ENCODE data around the gene RERG.

RERG gene

DNA sequence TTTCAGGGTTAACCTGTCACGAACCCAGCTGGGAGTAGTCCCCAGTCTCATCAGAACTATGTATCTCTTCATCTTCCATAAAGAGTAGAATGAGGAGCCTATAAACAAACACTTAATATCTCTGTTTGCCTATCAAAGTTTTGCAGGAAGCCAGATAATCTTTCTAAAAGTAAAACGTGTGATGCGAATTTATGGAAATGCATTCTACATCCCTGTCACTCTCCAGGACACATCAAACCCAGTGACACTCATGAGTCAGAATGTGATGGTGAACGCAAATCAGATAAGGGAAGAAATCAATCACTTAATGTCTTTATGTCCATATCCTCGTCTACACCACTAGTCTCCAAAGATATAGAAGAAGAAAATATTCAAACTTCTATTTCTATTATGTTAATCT is 37.4 kb downstream of the RERG start:
- no peak for DNase-seq

GRCh38 chr12:15181017-15181683 is 40.1 kb downstream of the RERG start:
- DNase-seq = no peak

DNA sequence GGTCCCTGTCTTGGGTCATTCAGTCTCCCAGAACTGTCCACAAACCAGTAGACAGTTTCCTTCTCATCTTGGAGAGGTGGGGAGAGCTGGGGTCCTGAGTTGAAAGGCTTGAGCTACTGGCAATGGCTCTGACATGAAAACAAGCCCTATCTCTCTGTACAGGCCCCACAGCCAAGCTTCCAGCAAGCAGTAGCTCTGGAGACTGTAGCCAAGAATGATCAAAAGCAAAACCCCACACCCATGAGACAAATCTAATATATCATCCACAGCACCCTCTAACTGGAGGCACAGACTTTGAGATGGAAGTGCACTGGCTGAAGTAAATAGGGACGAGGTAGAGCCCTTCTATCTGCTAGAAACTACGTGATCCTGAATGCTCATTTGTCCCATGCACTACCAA is 40.9 kb downstream of the RERG start:
- no peak for DNase-seq

- no peak for DNase-seq
Measured at GRCh38 chr12:15179672-15180071, 41.5 kb downstream of the RERG start.

- no peak for DNase-seq
Measured at GRCh38 chr12:15173142-15173541, 48.1 kb downstream of the RERG start.

DNA sequence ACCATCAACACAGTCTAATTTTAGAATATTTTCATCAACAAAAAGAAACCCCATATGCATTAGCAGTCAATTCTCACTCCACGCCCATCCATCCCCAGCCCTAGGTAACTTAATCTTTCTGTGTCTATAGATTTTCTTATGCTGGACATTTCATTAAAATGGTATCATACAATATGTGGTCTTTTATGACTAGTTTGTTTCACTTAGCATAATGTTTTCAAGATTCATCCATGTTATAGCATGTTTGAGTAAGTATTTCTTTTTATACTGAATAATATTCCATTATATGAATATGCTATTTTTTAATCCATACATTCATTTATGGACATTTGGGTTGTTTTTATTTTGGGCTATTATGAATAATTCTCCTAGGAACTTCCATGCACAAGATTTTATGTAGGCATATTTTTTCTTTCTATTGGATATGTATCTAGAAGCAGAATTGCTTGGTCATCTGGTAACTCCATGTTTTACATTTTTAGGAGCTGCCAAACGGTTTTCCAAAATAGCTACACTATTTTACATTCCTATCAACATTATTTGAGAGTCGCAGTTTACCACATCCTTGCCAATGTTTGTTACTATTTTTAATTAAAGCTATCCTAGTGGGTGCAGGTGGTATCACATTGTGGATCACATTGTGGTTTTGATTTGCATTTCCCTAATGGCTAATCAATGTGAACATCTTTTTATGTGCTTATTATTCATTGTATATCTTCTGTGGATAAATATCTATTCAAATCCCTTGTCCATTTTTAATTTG is 49.0 kb downstream of the RERG start:
- DNase-seq = no peak

- DNase-seq = no peak
Measured at GRCh38 chr12:15171012-15171655, 50.1 kb downstream of the RERG start.

DNA sequence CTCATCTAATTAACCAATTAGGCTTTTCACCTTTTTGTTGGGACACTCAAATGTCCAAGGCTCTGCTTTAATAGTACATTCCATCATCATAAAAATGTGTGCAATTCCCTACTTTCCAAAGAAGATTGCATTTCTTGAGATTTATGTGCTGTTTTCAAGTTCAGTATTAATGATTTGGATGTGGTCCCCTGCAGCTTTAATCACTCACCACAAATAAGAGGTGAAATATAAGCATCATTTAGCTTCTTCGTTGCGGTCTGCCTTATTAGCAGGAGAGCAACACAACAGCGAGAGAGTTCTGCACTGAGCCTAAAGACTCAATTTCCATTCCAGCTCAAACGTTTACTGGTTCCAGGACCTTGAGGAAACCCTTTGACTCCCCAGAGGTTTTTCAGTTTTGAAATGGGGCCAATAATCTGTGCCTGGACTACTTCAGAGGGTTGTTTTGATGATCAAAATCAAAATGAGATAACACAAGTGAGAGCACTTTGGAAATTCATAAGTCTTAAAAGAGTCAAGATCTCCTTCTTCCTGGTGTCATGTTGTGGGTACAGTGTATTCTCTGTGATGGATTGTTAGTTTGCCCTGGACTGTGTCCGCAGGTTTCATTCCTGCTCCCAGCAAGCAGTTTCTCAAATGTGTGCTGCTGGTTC is 53.1 kb downstream of the RERG start:
- DNase-seq = no peak

DNA sequence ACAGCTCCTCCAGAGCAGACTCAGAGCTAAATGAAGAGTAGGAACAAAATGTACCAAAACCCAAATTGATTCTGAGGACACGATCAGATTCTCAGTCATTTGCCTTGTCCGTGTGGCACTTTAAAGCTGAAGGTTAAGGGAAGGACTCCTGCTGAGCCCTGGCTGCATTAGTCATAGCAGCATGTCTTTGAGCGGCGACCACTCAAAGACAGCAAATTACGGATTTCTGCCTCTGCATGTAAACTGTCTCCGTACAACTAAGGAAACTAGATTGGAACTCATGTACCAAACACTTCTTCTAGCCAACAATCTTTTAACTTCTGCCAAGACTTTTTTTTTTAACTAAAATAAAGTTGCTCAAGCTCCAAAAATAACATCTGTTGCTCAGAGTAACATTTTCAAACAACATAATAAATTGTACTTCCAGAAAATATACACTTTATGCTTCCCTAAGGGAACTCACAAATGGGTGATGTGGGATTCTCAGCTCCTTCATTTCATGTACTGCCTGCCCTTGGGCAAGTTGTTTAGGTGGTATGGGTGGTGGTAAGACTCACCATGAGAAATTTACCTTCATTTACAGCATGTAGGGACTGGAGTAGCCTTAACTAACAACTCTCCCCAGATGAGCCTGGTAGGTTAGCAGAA is 56.1 kb downstream of the RERG start:
- no peak for DNase-seq

DNA sequence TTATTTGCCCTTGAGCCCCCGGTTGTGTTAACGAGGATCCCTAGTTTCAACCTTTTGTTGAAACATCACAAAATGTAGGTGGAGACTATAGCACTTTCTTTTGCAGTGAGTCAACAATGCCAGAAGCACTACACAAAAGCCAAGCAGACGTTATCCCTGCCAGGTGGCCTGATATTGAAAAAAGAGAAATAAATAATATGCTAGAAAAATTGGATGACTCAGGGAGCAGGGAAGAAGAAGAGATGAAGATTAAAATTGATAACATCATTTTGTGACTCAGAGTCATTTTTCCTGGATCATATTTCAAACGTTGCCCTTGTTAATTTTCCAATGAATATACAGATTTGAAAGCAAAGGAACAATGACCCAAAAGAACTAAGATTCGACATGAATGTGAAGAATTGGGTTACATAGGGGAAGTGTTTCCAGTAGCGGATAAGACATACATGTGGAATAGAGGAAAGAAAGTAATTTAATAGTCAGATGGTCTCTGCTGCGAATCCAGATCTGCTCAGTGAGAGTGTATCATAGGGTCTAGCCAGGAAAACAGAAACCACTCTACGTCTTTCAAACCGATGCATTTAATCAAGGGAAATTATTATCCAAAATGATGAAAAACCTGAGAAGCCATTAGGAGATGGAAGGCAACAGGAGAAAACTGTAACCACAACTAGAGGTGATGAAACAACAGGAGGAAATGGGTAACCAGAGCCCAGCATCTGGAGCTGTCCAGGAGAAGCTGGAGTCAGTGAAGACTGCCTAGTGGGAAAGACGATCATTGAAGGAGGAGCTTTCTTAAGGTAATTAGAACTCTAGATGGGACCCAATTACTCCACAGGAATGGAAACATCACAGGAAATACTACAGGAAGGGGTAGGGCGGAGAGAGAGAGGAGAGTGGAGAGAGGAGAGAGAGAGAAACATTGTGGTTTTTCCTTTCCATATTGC is 57.9 kb downstream of the RERG start:
- DNase-seq = no peak

- no peak for DNase-seq
Measured at GRCh38 chr12:15158083-15158482, 63.1 kb downstream of the RERG start.

DNA sequence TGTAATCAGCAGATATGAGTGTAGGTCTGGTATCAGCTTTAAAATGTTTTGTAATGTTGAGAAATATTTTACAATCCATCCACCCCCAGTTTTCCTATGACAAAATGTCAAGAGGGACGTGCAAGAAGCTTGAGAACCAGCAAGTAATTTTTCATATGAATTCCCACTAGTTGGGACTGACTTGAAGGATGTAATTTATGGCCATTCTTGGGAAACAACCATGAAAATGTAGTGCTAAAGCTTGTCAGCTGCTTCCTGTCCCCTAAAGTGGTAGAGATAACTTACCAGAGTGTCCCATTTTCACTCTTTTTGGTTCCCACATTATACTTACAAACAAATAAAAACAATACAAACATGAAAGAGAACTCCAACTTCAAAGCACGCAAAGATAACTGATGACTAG is 63.9 kb downstream of the RERG start:
- no peak for DNase-seq

DNA sequence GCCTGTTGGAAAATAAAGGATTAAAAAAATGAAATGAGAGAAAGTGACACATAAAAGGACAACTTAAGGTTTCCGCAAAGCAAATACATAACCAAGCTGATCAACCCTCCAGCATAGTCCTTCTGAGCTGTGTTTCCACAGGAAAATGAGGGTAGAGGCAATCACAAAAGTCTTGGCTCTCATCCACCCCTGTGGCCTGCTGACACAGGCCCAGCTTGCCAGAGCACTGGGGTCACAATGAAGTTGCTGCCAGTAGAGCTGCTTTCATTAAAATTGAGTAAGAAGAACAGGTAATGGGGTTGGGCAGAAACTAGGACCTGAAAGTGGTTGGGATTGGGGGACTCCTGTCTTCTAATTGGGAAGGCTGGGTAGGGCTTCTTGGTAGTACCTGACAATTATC is 65.9 kb downstream of the RERG start:
- DNase-seq = no peak

DNA sequence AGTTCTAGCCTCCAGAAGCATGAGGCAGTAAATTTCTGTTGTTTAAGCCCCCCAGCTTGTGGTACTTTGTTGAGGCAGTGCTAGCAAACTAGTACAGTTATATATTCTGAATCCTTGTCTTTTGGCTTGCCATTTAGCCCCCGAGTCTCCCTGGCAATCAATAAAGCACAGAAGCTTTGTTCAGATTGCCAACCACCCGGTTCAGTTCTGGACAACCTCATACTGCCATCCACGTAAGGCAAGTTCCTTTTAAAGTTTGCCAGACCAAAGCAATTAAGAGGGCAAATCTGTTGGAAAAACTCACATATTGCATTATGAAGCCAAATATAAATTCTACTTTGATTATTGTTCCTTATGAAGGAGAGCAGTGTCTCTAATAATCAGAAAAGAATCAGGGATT is 67.1 kb downstream of the RERG start:
- DNase-seq = no peak

- no peak for DNase-seq
Measured at GRCh38 chr12:15152868-15153267, 68.3 kb downstream of the RERG start.

GRCh38 chr12:15152456-15152855 is 68.8 kb downstream of the RERG start:
- no peak for DNase-seq

DNA sequence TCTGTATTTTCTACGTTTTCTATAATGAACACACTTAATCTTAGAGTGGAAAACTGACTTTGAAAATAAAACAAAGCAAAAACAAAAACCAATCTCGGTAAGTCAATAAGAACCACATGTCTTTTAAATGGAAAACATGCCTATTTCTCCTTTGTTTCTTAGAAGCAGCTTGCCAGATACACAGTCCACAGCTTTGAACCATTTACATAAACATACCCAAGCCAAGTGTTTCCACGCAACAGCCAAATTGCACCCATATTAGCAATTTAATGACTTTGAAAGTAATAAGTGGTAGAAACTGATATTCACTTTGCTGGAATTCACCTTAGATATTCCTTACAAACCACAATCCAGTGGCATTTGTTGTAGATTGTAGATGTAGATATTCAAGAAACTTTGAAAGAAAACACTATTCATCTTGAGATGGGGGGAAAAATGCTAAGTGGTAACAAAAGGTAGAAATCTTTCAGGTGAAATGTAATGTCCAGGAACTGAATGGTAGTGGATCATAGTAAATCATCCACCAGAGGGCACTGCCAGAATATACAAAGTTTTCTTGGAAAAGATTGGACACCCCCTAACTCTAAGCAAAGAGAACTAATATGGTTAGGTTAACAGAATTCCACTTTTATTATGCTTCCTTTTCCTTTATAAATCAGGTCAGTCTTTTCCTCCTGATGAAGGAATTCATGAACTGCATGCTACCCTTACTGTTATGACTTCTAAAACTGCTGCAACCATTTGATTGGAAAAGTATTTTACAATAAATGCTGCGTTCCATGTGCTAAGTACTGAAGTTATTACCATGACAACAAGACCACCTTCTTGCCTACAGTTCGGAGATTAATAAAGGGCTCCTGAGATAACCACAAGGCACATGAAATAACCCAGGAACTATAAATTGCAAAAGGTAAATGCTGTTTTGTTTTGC is 69.8 kb downstream of the RERG start:
- no peak for DNase-seq

DNA sequence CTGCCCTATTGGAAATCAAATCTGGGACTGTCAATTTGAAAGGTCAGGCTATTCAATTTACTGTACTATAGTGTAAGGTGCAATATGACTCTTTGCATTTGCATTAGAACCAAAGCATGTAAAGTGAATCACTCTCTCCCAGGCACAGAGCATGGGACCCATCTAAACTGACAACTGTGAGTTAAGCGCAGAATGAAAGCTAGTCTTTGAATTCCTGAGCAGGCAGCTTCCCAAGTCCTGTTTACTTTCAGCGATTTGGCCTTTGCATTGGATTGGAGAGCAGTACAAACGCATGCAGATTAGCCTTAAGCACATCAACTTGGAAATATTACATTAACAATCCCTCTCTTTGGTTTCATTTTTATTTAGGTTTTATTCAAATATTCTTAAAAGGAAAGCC is 74.6 kb downstream of the RERG start:
- DNase-seq = no peak

GRCh38 chr12:15143467-15143866 is 77.8 kb downstream of the RERG start:
- no peak for DNase-seq

DNA sequence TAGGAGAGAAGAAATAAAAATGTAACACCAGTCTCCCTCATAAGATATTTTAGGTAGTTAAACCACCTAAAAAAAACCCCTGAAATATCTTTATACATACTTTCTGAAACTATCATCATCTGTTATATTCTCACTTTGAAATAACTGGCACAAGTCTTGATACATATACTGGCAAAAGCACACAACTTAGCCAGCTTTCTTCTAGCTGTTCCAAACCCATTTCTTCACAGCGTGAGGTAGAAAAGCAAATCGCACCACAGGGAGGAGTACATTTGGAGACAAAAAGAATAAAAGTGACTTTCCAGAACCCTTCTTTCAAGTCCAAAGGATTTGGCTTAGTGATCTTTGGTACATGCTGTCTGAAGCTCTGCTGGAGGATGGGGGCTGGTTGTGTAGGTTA is 78.5 kb downstream of the RERG start:
- no peak for DNase-seq

DNA sequence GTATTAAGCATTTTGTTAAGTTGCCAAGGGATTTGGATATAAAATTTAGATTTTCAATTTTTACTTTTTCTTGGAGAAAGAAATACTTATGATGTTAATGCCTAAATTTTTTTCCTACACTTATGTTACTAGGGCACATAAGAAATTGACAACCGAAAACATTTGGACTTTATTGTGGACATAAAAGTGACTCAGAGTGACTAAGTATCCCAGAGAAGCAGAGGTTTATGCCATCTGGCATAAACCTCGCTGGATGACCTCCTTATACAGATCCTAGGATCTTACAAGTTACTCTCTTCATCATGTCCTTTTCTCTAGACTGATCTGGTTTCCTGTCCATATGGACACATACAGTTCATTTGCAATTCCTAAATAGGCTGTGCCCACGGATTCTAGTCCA is 89.8 kb downstream of the RERG start:
- no peak for DNase-seq
